GM12878 (cell line): ENCODE results near the gene JADE2.

Experiments
- CHD2 ChIP-seq: IDR thresholded peaks from 2 replicates; pipeline ENCODE4 v1.6.1; 2011; ENCODE audit warnings: low read depth, low read length, improper control_type of control experiment, borderline replicate concordance
- MXI1 ChIP-seq: fragments of 150-350 bp; IDR thresholded peaks from 2 replicates; pipeline ENCODE4 v1.6.1; 2011; ENCODE audit warnings: low read depth, mild to moderate bottlenecking, inconsistent platforms, low read length, improper control_type of control experiment
- RCOR1 ChIP-seq: conservative IDR thresholded peaks from 2 replicates; pipeline ENCODE4 v1.6.1; 2012; ENCODE audit warnings: low read depth, low read length, improper control_type of control experiment
- SMC3 ChIP-seq: IDR thresholded peaks from 2 replicates; pipeline ENCODE4 v1.6.1; 2011; ENCODE audit warnings: low read length, improper control_type of control experiment, borderline replicate concordance
- TARDBP ChIP-seq: IDR thresholded peaks from 2 replicates; pipeline ENCODE4 v1.6.1; 2016; ENCODE audit warnings: borderline replicate concordance
- TF ChIP-seq, protein P1 (sequence below): IDR thresholded peaks from 2 replicates; pipeline ENCODE4 v1.6.1; 2012; ENCODE audit warnings: low read depth, low read length, improper control_type of control experiment
- TF ChIP-seq, protein P2 (sequence below): fragments of 450-650 bp; IDR thresholded peaks from 2 replicates; pipeline ENCODE4 v1.6.1; 2016; ENCODE audit warnings: mild to moderate bottlenecking, moderate library complexity, borderline replicate concordance

DNA sequence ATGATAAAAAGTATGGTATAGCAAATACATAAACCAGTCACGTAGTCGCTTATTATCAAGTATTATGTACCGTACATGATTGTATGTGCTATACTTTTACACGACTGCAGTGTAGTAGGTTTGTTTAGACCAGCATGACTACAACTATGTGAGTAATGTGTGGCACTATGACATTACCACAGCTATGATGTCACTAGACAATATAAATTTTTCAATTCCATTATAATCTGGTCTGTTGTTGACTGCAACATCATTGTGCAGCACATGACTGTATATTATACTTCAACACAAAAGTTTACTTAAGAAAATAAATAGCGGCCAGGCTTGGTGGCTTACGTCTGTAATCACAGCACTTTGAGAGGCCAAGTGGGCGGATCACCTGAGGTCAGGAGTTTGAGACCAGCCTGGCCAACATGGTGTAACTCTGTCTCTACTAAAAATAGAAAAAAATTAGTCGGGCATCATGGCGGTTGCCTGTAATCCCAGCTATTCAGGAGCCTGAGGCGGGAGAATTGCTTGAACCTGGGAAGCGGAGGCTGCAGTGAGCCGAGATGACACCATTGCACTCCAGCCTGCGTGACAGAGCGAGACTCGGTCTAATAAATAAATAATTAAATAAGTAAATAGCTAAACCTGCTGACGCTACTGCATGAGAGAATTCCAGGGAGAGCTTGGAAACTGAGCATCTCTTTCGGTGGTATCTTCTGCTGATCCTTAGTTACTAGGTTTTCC lies 24.6 kb upstream of the JADE2 start:
- TF ChIP-seq TARDBP = no peak
- no peak for TF ChIP-seq MXI1
- TF ChIP-seq RCOR1 = no peak
- TF ChIP-seq SMC3 = no peak
- TF ChIP-seq, protein P1, sequence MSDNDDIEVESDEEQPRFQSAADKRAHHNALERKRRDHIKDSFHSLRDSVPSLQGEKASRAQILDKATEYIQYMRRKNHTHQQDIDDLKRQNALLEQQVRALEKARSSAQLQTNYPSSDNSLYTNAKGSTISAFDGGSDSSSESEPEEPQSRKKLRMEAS = no peak
- TF ChIP-seq CHD2 = no peak
- TF ChIP-seq, protein P2, sequence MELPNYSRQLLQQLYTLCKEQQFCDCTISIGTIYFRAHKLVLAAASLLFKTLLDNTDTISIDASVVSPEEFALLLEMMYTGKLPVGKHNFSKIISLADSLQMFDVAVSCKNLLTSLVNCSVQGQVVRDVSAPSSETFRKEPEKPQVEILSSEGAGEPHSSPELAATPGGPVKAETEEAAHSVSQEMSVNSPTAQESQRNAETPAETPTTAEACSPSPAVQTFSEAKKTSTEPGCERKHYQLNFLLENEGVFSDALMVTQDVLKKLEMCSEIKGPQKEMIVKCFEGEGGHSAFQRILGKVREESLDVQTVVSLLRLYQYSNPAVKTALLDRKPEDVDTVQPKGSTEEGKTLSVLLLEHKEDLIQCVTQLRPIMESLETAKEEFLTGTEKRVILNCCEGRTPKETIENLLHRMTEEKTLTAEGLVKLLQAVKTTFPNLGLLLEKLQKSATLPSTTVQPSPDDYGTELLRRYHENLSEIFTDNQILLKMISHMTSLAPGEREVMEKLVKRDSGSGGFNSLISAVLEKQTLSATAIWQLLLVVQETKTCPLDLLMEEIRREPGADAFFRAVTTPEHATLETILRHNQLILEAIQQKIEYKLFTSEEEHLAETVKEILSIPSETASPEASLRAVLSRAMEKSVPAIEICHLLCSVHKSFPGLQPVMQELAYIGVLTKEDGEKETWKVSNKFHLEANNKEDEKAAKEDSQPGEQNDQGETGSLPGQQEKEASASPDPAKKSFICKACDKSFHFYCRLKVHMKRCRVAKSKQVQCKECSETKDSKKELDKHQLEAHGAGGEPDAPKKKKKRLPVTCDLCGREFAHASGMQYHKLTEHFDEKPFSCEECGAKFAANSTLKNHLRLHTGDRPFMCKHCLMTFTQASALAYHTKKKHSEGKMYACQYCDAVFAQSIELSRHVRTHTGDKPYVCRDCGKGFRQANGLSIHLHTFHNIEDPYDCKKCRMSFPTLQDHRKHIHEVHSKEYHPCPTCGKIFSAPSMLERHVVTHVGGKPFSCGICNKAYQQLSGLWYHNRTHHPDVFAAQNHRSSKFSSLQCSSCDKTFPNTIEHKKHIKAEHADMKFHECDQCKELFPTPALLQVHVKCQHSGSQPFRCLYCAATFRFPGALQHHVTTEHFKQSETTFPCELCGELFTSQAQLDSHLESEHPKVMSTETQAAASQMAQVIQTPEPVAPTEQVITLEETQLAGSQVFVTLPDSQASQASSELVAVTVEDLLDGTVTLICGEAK = no peak
